ENCODE data around the gene CCT5.
"Not testable (repeated sequence)": the region's sequence is repeated elsewhere in the genome, so short reads cannot be mapped to it uniquely, and the experiment has no call there.

Gene CCT5

DNA sequence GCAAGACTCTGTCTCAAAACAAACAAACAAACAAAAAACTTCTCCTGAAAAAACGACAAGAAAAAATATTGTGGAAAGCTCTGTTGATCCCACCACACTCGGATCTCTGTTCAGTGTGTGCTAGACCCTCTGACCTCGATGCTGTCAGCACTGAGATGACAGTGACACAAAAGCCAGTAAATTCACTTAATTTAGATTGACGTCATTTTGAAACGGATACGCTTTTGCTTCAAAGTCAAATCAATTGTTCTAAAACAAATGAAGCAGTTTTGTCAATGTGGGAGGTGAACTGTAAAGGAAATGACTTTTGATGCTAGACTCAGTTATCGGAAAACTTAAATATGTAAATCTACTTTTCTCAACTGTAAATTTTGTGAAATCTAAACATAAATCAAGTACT lies 26.6 kb downstream of the CCT5 start:
- Mint-ChIP-seq H3K27me3 (peaks cover 8% of the 10 kb centered on the region), H3K4me1 (peaks cover 16% of the 10 kb centered on the region), H3K27ac (no peak overlapping the region), H3K36me3 (ENCODE audit: low read depth) (no peaks in the 10 kb centered on the region), H3K9me3 (no peaks in the 10 kb centered on the region), H3K4me3 (no peak overlapping the region)
- no peak for DNase-seq
- no peak for ATAC-seq

DNA sequence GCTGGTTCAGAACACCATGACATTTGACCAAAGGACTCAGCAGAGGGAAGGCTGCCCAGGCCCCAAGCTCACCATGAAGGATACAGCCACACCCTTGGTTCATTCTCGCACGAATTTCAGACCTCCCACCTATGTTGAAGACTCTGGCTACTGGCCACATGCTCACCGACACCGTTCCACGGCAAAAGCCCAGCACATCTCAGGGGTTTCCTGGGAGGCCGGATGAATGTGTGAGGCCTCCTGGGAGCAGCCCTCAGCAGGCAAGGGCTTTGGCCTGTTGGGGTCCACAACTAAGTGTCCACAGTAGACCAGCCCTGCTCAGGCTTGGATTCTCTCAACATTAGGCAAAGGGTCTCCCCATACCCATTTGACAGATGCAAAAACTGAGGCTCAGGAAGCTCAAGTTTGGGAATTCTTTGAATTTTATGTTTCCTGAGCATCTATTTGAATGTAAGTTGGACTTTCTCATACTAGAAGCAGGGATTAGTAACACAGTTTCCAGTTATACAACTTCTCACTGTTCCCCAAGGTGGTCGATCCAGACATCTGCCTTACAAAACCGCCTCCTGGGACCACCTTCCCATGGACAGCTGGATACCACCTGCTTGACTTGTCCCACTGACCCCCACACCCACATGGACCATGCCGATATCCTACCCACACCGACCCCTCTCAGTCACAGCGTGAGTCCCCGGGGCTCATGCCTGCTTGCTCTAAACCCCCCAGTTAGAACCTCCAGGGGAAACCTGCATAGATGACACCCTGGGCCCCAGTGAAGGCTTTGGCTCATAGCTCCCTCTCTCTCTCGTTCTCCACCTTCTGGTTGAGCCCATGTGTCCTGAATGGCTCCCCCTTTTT lies 27.9 kb downstream of the CCT5 start:
- Mint-ChIP-seq H3K36me3 (ENCODE audit: low read depth) (no peaks in the 10 kb centered on the region), H3K9me3 (no peaks in the 10 kb centered on the region), H3K4me1 (peaks cover 14% of the 10 kb centered on the region), H3K27me3 (peaks cover 8% of the 10 kb centered on the region), H3K27ac (no peak overlapping the region), H3K4me3 (no peak overlapping the region)
- DNase-seq (no peak), ATAC-seq (no peak)

DNA sequence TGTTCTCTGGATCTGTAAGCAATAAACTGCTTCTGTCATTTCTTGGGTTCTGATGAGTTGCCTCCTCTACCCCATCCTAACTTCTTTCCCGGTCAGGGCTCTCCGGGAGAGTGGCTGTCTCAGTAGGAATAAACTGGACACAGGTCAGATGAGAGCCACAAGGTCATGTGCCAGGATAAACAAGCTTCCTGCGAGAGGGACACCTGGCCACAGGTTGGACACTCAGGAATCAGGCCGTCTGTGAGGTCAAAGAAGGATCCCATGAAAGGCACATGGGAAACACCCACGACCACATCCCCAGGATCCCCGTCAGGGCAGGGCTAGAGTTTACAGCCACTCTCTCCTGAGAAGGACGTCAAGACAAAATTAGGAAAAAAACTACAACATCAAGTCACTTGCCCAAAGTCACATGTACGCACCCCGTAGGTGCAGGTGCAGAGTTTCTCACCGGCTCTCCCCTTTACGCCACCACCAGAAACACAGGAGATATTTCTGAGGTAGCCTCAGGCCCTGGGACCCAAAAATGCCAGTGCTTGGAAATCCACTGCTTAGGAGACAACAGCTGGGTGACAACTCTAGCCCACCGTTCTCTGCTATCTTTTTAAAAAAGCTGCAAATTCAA lies 28.7 kb downstream of the CCT5 start:
- Mint-ChIP-seq H3K9me3 (no peaks in the 10 kb centered on the region), H3K27ac (no peak overlapping the region), H3K4me3 (no peak overlapping the region), H3K4me1 (peaks cover 16% of the 10 kb centered on the region), H3K27me3 (peaks cover 8% of the 10 kb centered on the region), H3K36me3 (ENCODE audit: low read depth) (no peaks in the 10 kb centered on the region)
- ATAC-seq (no peak), DNase-seq (no peak)

DNA sequence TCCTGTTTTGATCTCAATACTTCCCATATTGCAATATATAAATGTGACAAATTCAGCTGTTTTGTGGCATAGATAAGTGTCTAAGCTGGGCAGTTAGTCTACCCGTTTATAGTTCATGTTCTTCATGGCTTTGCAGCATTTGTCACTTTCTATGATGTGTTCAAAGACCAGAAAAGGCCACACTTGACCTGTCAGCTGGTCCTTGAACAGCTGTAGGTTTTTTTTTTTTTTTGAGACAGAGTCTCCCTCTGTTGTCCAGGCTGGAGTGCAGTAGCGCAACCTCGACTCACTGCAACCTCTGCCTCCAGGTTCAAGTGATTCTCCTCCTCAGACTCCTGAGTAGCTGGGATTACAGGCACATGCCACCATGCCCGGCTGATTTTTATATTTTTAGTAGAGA lies 29.2 kb downstream of the CCT5 start:
- ATAC-seq (no peak), DNase-seq (no peak)
- H3K4me3 Mint-ChIP-seq, result no peak overlapping the region
- no peaks in the 10 kb centered on the region for H3K9me3 Mint-ChIP-seq
- H3K4me1 Mint-ChIP-seq, result peaks cover 18% of the 10 kb centered on the region
- H3K27ac Mint-ChIP-seq, result no peak overlapping the region
- peaks cover 8% of the 10 kb centered on the region for H3K27me3 Mint-ChIP-seq
- no peaks in the 10 kb centered on the region for H3K36me3 Mint-ChIP-seq (ENCODE audit: low read depth)

DNA sequence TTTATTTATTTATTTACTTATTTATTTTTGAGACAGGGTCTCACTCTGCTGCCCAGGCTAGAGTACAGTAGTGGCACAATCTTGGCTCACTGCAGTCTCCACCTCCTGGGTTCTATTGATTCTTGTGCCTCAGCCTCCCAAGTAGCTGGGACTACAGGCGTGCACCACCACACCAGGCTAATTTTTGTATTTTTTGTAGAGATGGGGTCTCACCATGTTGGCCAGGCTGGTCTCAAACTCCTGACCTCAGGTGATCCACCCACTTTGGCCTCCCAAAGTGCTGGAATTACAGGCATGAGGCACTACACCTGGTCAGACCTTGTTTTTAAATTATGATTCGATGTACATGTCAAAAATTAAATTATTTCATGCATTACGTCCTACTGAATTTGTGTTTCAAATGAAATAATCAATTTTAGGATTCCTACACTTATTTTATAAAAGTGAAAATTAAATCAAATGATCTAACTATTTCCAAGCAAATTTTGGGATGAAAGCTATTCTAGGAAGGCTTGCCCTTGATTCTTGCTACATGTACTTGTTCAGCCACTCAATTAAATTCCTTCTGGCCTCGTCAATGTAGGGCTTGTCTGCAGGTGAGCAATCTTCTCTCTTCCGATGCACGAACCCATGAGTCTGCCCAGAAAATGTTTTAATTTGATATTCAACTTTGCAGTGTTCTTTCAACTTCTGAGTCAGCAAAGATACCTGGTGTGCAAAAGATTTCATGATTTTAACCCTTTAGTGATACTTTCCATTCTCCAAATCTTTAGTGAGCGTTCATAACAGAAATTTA lies 30.0 kb downstream of the CCT5 start:
- H3K9me3 Mint-ChIP-seq, result no peaks in the 10 kb centered on the region
- ATAC-seq, result no peak
- H3K4me3 Mint-ChIP-seq, result no peak overlapping the region
- DNase-seq, result no peak
- H3K27me3 Mint-ChIP-seq, result peaks cover 8% of the 10 kb centered on the region
- H3K36me3 Mint-ChIP-seq (ENCODE audit: low read depth), result no peaks in the 10 kb centered on the region
- H3K4me1 Mint-ChIP-seq, result peaks cover 13% of the 10 kb centered on the region
- H3K27ac Mint-ChIP-seq, result no peak overlapping the region

DNA sequence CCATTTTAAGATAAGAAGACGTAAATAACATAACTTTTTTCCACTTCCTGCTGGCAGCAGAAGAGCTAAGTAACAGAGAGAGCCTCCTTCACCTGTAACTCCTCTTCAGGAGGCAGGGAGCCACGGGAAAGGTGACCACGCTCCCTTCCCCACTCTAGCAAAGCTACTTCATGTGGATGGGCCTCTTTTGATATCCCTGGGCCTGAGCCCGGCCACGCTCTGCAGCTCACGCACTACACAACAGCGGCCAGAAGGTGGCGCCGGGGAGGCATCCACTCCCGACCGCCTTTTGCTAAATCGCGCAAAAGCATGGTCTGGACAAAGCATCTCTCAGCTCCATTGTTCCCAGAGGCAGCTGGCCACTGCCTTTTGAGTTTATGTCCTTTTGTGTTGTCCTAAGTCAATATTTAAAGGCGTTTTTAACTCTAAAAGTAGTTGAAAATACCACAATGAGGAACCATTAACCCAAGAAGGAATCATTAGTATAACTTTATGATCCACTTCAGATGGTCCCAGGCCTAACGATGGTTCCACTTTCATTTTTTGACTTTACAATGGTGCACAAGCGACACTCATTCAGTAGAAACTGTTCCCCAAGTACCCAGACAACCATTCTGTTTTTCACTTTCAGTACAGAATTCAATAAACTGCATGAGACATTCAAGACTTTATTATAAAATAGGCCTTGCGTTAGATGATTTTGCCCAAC lies 34.0 kb downstream of the CCT5 start:
- no peak overlapping the region for H3K4me3 Mint-ChIP-seq
- peak overlapping the region; percentile 46 for H3K27ac Mint-ChIP-seq
- no peaks in the 10 kb centered on the region for H3K9me3 Mint-ChIP-seq
- H3K36me3 Mint-ChIP-seq (ENCODE audit: low read depth), result no peaks in the 10 kb centered on the region
- DNase-seq, result peak; percentile 87
- H3K27me3 Mint-ChIP-seq, result peaks cover 2% of the 10 kb centered on the region
- peaks cover 8% of the 10 kb centered on the region for H3K4me1 Mint-ChIP-seq
- ATAC-seq, result peak; percentile 96

DNA sequence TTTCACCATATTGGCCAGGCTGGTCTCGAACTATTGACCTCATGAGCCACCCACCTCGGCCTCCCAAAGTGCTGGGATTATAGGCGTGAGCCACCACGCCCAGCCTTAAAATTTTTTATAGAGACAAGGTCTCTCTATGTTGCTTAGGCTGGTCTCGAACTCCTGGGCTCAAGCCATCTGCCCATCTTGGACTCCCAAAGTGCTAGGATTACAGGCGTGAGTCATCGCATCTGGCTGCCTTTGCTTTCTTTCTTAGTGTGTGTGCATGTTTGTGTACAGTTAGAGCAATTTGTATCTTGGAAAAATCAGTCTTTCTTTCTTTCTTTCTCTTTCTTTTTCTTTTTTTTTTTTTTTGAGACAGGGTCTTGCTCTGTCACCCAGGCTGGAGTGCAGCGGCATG lies 35.3 kb downstream of the CCT5 start:
- not testable (repeated sequence) for ATAC-seq; H3K27ac Mint-ChIP-seq; DNase-seq; H3K36me3 Mint-ChIP-seq (ENCODE audit: low read depth); H3K27me3 Mint-ChIP-seq; H3K4me1 Mint-ChIP-seq; H3K9me3 Mint-ChIP-seq; H3K4me3 Mint-ChIP-seq

DNA sequence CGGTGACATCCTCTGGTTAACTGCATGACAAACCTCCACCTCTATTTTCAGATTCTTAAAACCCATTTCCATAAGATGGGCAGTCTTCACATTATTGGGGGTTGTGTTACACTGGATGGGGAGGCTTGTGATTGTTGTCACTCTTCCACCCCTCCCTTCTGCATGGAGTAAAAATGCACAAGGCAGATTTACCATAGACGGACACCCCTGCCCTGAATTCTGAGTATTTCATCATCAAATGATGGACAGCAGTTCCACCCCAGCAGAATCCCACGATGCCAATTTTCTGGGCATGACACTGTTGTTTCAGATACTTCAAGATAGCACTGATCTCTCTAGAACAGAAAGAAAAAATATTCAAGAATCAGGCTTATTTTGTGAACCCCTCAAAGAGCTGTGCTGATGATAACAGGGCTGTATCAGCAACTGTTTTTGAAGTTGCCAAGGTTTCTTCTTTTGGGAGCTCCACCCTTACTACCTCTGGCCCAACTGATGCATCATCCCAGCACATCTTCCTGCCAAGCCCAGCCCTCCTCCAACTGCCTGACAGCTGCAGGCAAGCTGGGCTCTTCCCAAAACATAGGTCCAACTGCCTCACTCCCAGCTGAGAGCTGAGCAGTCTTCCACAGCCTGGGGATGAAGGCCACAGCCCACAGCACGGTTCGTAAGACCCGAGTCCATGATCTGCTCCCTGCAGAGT lies 36.2 kb downstream of the CCT5 start:
- Mint-ChIP-seq H3K4me3 (no peak overlapping the region), H3K36me3 (ENCODE audit: low read depth) (no peaks in the 10 kb centered on the region), H3K27ac (no peak overlapping the region), H3K4me1 (peaks cover 8% of the 10 kb centered on the region), H3K27me3 (peaks cover 4% of the 10 kb centered on the region), H3K9me3 (no peaks in the 10 kb centered on the region)
- no peak for DNase-seq
- ATAC-seq, result no peak

DNA sequence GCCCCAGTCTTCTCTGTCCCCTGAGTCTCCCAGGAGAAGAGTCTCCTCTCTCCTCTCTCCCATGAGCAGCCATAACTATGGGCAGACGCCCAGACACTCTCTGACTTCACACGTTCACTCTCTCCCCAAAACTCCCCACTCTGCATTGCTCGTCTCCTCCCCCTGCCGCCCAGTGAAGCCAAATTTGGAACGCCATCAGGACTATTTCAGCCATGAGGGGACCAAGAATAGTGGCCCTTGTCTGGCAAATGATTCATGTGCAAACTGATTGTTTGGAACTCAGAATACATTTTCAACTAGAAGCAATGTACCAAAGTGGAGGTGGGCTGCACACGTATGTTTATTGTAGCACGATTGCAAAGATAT lies 36.8 kb downstream of the CCT5 start:
- ATAC-seq (no peak), DNase-seq (no peak)
- no peak overlapping the region for H3K27ac Mint-ChIP-seq
- peaks cover 4% of the 10 kb centered on the region for H3K27me3 Mint-ChIP-seq
- H3K4me1 Mint-ChIP-seq, result peaks cover 8% of the 10 kb centered on the region
- no peaks in the 10 kb centered on the region for H3K36me3 Mint-ChIP-seq (ENCODE audit: low read depth)
- no peaks in the 10 kb centered on the region for H3K9me3 Mint-ChIP-seq
- H3K4me3 Mint-ChIP-seq, result no peak overlapping the region

DNA sequence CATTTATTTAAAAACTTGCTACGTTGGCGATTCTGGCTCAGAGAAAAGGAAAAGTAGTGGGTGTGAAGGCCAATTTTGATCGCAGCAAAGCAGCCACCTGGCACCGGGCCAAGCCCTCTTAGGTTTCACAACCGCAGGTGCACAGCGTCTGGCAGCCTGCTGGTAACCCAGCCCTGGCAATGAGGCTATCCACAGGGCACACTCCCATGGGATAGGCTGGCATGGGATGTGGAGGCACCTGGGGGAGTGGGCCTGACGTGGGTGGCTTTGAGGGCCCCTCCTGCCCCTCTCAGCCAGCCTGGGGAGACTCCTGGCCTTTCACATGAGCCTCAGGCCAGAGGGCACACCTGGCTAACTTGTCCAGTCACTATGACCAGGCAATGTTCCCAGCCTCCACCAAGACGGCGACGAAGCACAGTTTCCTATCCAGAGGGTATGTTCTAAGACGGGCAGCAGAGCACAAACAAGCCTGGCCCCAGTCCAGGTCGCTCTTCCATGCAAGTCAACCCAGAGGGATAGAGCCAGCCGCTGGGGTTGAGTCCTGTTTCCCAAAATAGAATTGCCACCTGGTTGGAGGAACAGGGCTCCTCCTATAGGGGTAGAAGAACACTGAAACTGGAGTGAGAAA lies 38.6 kb downstream of the CCT5 start:
- Mint-ChIP-seq H3K27me3 (peaks cover 7% of the 10 kb centered on the region), H3K27ac (no peak overlapping the region), H3K4me3 (no peak overlapping the region), H3K4me1 (peaks cover 7% of the 10 kb centered on the region), H3K36me3 (ENCODE audit: low read depth) (no peaks in the 10 kb centered on the region), H3K9me3 (no peaks in the 10 kb centered on the region)
- peak; percentile 48 for DNase-seq
- ATAC-seq, result no peak

DNA sequence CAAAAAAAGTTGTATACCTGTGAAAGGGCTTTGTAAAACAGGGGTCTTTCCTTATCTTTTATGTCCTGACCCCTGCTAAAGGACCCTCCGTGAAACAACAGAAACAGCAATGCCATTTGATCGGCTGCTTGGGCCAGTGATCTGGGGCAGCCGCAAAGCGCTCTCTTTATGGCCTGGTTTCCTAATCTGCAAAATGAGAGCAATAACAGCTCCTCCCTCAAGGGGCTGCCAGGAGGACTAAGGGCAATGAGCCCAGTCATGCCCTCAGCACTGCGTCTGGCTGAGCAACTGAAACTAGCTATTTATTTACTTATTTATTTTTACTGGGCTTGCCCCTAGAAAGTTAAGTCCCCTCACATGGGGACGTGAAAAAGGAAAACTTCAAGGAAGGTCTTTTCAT lies 39.3 kb downstream of the CCT5 start:
- H3K27ac Mint-ChIP-seq, result no peak overlapping the region
- peaks cover 9% of the 10 kb centered on the region for H3K27me3 Mint-ChIP-seq
- no peaks in the 10 kb centered on the region for H3K9me3 Mint-ChIP-seq
- H3K36me3 Mint-ChIP-seq (ENCODE audit: low read depth), result no peaks in the 10 kb centered on the region
- ATAC-seq, result no peak
- no peak for DNase-seq
- peaks cover 5% of the 10 kb centered on the region for H3K4me1 Mint-ChIP-seq
- no peak overlapping the region for H3K4me3 Mint-ChIP-seq

DNA sequence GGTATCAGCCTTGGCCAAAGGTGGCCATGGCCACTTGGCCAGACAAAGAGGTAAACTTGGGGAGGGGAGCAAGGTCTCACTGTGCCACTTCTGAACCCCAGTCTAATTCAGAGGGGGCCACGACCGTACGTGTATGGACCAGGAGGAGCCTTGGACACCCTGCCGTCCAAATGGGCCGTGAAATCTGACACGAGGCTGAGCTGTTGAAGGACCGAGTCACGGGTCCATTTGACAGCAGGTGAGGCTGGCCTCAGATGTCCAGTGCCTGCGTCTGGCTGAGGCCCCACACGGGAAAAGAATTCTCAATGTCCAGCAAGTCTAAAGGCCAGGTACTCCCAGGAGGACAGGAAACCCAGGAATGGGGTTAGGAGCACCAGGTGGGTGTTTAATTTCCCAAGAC lies 39.9 kb downstream of the CCT5 start:
- Mint-ChIP-seq H3K4me3 (no peak overlapping the region), H3K4me1 (peaks cover 5% of the 10 kb centered on the region), H3K36me3 (ENCODE audit: low read depth) (no peaks in the 10 kb centered on the region), H3K27ac (no peak overlapping the region), H3K27me3 (peaks cover 9% of the 10 kb centered on the region), H3K9me3 (no peaks in the 10 kb centered on the region)
- no peak for ATAC-seq
- DNase-seq, result no peak

DNA sequence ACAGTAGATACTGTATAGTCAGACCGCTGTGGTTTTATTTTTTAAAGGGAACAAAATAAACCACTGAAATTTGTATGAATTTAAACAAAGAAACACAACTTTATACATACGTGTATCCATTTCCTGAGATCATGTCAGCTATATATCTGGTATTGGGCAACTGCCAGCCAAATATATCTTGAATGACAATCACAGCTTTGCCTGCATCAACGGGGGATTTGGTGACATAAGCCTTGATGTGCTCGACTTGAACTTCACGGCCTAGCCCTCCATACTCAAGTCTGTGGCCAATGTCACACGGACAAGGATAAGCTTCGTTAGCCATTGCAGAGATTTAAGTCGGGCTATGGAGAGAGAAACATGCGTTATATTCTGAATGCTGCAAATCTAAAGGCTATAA lies 40.4 kb downstream of the CCT5 start:
- H3K4me3 Mint-ChIP-seq, result no peak overlapping the region

More for the DNA sequence above, 40.4 kb downstream of the CCT5 start:
- Mint-ChIP-seq H3K4me1 (peaks cover 5% of the 10 kb centered on the region), H3K27me3 (peaks cover 8% of the 10 kb centered on the region), H3K9me3 (no peaks in the 10 kb centered on the region), H3K36me3 (ENCODE audit: low read depth) (no peaks in the 10 kb centered on the region), H3K27ac (no peak overlapping the region)
- DNase-seq (no peak), ATAC-seq (no peak)

All from activated naive CD8-positive, alpha-beta T cell treated with anti-CD3 and anti-CD28 coated beads, Interleukin-2, amount 50 U/mL, for 24 hours (primary cell).